PC-9 (cell line): ENCODE measurements around the gene APMAP. TPM values are rescaled to one million over a fixed set of nuclear protein-coding genes. Genes with fewer than 3 reads are reported as not detected.

Experiments used
- BruUV-seq: library from RNA; stranded (reverse); fragments of 400-500 nt; replicated peaks from 2 replicates; lab custom pipeline; 2021; lab: Mats Ljungman, UMichigan
- CTCF ChIA-PET: fragments of 300-600 bp; sonication (Branson Sonifier 250); formaldehyde crosslinking; loops from one replicate; lab custom pipeline; 2022; ENCODE audit warnings: antibody characterized with exemption; lab: Charles Lee
- POLR2A ChIA-PET: fragments of 300-600 bp; sonication (Branson Sonifier 250); formaldehyde crosslinking; loops from one replicate; lab custom pipeline; 2022; ENCODE audit warnings: antibody characterized with exemption; ENCODE audit not compliant: unreplicated experiment; lab: Charles Lee
- DNase-seq, 2 experiments: peaks; one replicate each; pipeline versions ENCODE4 v3.0.0 to v3.0.0-alpha.2; 2015 to 2022; ENCODE audit warnings: mixed read lengths in 1 of 2
- H2AFZ ChIP-seq: fragments of 200-600 bp; sonication (generic); 2 replicates; pipeline ENCODE4 v1.8.1; 2017; ENCODE audit warnings: antibody characterized with exemption
- H3F3A ChIP-seq: fragments of 200-600 bp; sonication (generic); 2 replicates; pipeline ENCODE4 v1.8.1; 2017; ENCODE audit warnings: antibody characterized with exemption, mild to moderate bottlenecking, low read depth; ENCODE audit not compliant: insufficient read depth
- H3K27ac ChIP-seq: fragments of 200-600 bp; sonication (generic); 2 replicates; pipeline ENCODE4 v1.6.1; 2016; ENCODE audit warnings: mixed run types
- H3K27me3 ChIP-seq: fragments of 200-600 bp; sonication (generic); 2 replicates; pipeline ENCODE4 v1.6.1; 2016; ENCODE audit warnings: low read depth, mixed run types; ENCODE audit not compliant: insufficient read depth
- H3K36me3 ChIP-seq: fragments of 200-600 bp; sonication (generic); 2 replicates; pipeline ENCODE4 v1.6.1; 2016; ENCODE audit warnings: low read depth, mixed run types
- H3K4me1 ChIP-seq: fragments of 200-600 bp; sonication (generic); replicated peaks from 2 replicates; pipeline ENCODE4 v1.6.1; 2016; ENCODE audit warnings: mixed run types; ENCODE audit not compliant: insufficient read depth
- H3K4me2 ChIP-seq: fragments of 200-600 bp; sonication (generic); 2 replicates; pipeline ENCODE4 v1.6.1; 2017; ENCODE audit warnings: mixed run types
- H3K4me3 ChIP-seq: fragments of 200-600 bp; sonication (generic); 2 replicates; pipeline ENCODE4 v1.6.1; 2016; ENCODE audit warnings: mixed run types
- H3K79me2 ChIP-seq: fragments of 200-600 bp; sonication (generic); 2 replicates; pipeline ENCODE4 v1.6.1; 2017; ENCODE audit warnings: low read depth, mixed run types
- H3K9me2 ChIP-seq: fragments of 200-600 bp; sonication (generic); 2 replicates; pipeline ENCODE4 v1.8.1; 2017; ENCODE audit warnings: mild to moderate bottlenecking; ENCODE audit not compliant: insufficient read depth
- H3K9me3 ChIP-seq: fragments of 200-600 bp; sonication (generic); 2 replicates; pipeline ENCODE4 v1.8.1; 2016; ENCODE audit warnings: low read depth; ENCODE audit not compliant: insufficient read depth
- H4K20me1 ChIP-seq: fragments of 200-600 bp; sonication (generic); 2 replicates; pipeline ENCODE4 v1.8.1; 2017; ENCODE audit not compliant: insufficient read depth
- EZH2 ChIP-seq: fragments of 200-600 bp; sonication (generic); IDR thresholded peaks from 2 replicates; pipeline ENCODE4 v1.8.0; 2017; ENCODE audit warnings: antibody characterized with exemption, low read depth
- intact Hi-C: fragments of 100-400 bp; cut with micrococcal nuclease; formaldehyde crosslinking; loops from one replicate; pipeline ENCODE4 v1.10.0; 2022; ENCODE audit not compliant: unreplicated experiment
- total RNA-seq: library from RNA; stranded (reverse); gene quantifications from 2 replicates; pipeline ENCODE4 v1.2.3, GENCODE V29; 2021
- TF ChIP-seq, protein P1 (sequence below): fragments of 200-600 bp; sonication (generic); conservative IDR thresholded peaks from 2 replicates; pipeline ENCODE4 v1.6.1; 2017; ENCODE audit warnings: mixed run types, antibody characterized with exemption, mild to moderate bottlenecking, moderate library complexity

APMAP gene
- total RNA-seq, 1 experiment from 2014 or later, result 103 TPM

DNA sequence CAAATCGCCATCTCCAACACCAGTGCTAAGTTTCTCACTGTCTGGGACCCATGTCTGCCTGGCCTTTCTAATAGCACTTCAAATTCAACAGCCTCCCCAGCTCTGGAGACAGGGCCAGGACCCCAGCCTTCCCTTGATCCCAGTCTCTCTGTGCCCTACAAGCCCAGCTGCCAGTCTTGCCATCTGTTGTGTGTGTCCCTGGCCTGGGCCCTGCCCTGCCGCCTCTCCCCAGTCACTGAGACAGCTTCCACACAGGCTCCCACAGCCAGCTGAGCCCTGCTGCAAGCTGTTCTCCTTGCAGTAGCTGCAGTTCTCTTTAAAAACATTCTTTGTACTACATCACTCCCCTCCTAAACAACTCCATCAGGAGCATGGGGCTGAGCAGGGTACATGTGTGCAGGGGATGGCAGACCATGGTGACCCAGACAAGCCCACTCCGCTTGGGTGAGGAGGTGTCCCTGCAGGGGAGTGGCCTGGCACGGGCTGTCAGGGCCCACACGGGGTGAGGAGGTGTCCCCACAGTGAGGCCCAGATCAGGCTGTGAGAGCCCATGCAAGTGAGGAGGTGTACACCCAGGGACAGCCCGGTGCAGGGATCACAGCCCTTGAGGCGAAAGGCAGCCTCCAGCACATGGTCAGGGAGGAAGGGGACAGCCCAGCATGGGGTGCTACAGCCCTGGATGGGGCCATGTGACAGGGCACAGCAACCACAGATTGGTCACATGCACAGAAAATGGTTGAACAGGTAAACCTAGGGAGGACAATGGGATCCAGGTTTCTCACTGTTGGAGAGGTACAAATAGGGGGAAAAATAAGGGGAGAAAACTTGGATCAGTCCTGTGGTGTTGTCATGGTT lies 27.3 kb downstream of the APMAP start:
- H3K4me1 ChIP-seq, result no peaks in the 10 kb centered on the region
- H3K4me3 ChIP-seq, result no peak overlapping the region
- CTCF ChIA-PET, result no interaction called here
- no peaks in the 10 kb centered on the region for H3K9me3 ChIP-seq
- no peak overlapping the region for H3K27ac ChIP-seq
- no peak overlapping the region for H2AFZ ChIP-seq
- intact Hi-C loops, result no loop called here
- H3K9me2 ChIP-seq, result no peaks in the 10 kb centered on the region
- POLR2A ChIA-PET, result no interaction called here
- DNase-seq, result no peak
- no TSS peak for BruUV-seq
- no peaks in the 10 kb centered on the region for H4K20me1 ChIP-seq
- H3K27me3 ChIP-seq, result no peaks in the 10 kb centered on the region
- TF ChIP-seq, protein P1, sequence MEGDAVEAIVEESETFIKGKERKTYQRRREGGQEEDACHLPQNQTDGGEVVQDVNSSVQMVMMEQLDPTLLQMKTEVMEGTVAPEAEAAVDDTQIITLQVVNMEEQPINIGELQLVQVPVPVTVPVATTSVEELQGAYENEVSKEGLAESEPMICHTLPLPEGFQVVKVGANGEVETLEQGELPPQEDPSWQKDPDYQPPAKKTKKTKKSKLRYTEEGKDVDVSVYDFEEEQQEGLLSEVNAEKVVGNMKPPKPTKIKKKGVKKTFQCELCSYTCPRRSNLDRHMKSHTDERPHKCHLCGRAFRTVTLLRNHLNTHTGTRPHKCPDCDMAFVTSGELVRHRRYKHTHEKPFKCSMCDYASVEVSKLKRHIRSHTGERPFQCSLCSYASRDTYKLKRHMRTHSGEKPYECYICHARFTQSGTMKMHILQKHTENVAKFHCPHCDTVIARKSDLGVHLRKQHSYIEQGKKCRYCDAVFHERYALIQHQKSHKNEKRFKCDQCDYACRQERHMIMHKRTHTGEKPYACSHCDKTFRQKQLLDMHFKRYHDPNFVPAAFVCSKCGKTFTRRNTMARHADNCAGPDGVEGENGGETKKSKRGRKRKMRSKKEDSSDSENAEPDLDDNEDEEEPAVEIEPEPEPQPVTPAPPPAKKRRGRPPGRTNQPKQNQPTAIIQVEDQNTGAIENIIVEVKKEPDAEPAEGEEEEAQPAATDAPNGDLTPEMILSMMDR, result no peak
- no peak for TF ChIP-seq EZH2
- 0 out of 2 replicates have a peak, but pooled peaks cover 5% of the 10 kb centered on the region for H3F3A ChIP-seq
- H3K79me2 ChIP-seq, result no peaks in the 10 kb centered on the region
- H3K36me3 ChIP-seq, result peaks cover 10% of the 10 kb centered on the region; the same call in 1 of the 2 replicates
- H3K4me2 ChIP-seq, result no peak overlapping the region

GRCh38 chr20:24964506-24964840 lies 28.1 kb downstream of the APMAP start:
- ChIA-PET POLR2A (no interaction called here), CTCF (no interaction called here)
- Histone ChIP-seq H3K27ac (no peak overlapping the region), H3K9me2 (no peaks in the 10 kb centered on the region), H3K36me3 (0 out of 2 replicates have a peak, but pooled peaks cover 1% of the 10 kb centered on the region), H3K27me3 (no peaks in the 10 kb centered on the region), H3F3A (0 out of 2 replicates have a peak, but pooled peaks cover 5% of the 10 kb centered on the region), H3K4me1 (no peaks in the 10 kb centered on the region), H3K79me2 (no peaks in the 10 kb centered on the region), H3K4me3 (no peak overlapping the region), H2AFZ (no peak overlapping the region), H3K4me2 (no peak overlapping the region), H4K20me1 (no peaks in the 10 kb centered on the region), H3K9me3 (no peaks in the 10 kb centered on the region)
- no peak for DNase-seq
- TF ChIP-seq EZH2, result no peak
- TF ChIP-seq, protein P1, result no peak
- no TSS peak for BruUV-seq
- intact Hi-C loops, result loop anchor here (5.0 kb wide), 1 partner anchor 97 kb away; no protein-coding TSS in a partner anchor

DNA sequence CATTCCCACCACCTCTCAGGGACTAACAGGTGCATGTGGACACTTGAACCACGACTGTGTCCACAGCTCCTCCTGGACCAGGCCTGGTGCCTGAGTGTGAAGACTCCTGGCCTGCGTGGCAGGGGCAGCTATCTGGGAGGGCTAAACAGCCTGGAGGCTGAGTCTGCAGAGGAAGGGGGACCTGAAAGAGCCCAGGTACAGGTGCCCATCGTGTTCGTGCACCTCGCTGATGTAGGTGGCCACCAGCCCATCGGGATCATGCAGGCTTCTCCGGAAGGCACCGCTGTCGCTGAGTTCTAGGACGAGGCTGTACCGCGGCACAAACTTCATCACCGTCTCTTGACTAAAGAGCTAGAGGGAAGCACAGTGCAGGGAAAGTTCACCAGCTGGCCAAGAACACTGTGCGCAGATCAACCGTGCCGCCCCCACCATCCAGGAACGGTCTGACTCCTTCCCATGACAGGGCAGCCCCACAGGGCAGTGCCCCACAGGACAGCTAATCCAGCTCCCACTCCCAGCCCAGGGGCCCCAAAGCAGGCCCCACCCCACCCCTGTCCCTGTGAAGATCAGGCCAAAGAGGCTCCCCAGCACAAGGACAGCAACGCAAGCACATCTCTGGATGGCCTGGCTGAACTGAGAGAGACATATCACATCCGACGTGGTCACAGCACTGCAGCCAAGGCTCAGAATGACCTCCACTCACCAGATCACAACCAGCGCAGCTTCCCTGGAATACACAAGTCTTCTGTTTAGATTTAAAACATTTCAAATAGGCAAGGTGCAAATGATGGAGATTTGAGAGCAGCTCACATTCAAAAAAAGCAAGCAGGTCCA lies 28.7 kb downstream of the APMAP start:
- Histone ChIP-seq H3K79me2 (no peaks in the 10 kb centered on the region), H3F3A (0 out of 2 replicates have a peak, but pooled peaks cover 5% of the 10 kb centered on the region), H3K4me3 (no peak overlapping the region), H3K27ac (no peak overlapping the region), H4K20me1 (no peaks in the 10 kb centered on the region), H3K27me3 (no peaks in the 10 kb centered on the region), H3K9me3 (no peaks in the 10 kb centered on the region), H3K36me3 (no peaks in the 10 kb centered on the region), H3K9me2 (no peaks in the 10 kb centered on the region), H2AFZ (no peak overlapping the region), H3K4me2 (no peak overlapping the region), H3K4me1 (no peaks in the 10 kb centered on the region)
- intact Hi-C loops, result loop anchor here (5.0 kb wide), 1 partner anchor 97 kb away; no protein-coding TSS in a partner anchor
- POLR2A ChIA-PET, result no interaction called here
- CTCF ChIA-PET, result no interaction called here
- no peak for DNase-seq
- BruUV-seq, result no TSS peak
- TF ChIP-seq EZH2, result no peak
- TF ChIP-seq, protein P1, result no peak
